Panc1 (cell line): ENCODE results near the gene ZCWPW1.

Source experiments
- CTCF ChIP-seq: fragments of 450-650 bp; IDR thresholded peaks from 2 replicates; pipeline ENCODE4 v1.5.1; 2017; ENCODE audit warnings: mild to moderate bottlenecking
- SIN3A ChIP-seq: IDR thresholded peaks from 2 replicates; pipeline ENCODE4 v1.6.1; 2012; ENCODE audit warnings: low read depth, mild to moderate bottlenecking, low read length, moderate library complexity, borderline replicate concordance; ENCODE audit not compliant: insufficient read depth

DNA sequence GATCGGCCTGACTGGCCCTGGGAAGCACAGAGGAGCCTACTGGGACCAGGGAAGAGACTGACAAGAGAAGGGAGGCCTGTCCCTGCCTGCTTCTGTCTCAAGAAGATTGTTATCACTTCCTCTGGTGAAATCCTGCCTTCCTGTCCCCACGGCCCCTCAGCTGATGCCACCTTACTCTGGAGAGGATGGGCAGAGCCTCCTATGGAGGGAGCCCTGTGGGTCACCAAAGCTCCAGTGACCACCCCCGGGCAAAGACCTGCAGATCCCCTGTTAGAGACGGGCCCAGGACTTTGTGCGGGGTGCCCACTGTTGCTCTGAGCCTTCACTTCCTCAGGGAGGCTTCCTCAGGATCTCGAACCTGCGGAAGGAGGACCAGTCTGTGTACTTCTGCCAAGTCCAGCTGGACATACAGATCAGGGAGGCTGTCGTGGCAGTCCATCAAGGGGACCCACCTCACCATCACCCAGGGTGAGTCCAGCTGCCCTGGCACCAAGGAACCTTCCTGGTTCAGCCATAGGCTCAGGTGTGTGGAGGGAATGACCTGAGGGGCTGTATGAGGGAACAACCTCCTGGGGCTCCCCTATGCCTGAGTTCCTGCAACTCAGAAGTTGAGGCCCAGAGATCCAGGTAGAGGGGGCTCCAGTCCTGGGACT, 72.0 kb downstream of the ZCWPW1 start:
- TF ChIP-seq CTCF (no peak), SIN3A (no peak)
